Ishikawa (cell line): Measurements from ENCODE around the gene PRPF19.

Experiments
- CEBPB ChIP-seq: IDR thresholded peaks from 2 replicates; pipeline ENCODE4 v1.6.1; 2012
- CREB1 ChIP-seq: IDR thresholded peaks from 2 replicates; pipeline ENCODE4 v1.6.1; 2012; ENCODE audit warnings: low read depth
- EGR1 ChIP-seq: IDR thresholded peaks from 2 replicates; pipeline ENCODE4 v1.6.1; 2012
- EP300 ChIP-seq: IDR thresholded peaks from 2 replicates; pipeline ENCODE4 v1.6.1; 2012; ENCODE audit warnings: borderline replicate concordance
- FOXM1 ChIP-seq: IDR thresholded peaks from 2 replicates; pipeline ENCODE4 v1.6.1; 2012; ENCODE audit warnings: low read depth, borderline replicate concordance
- NFIC ChIP-seq: IDR thresholded peaks from 2 replicates; pipeline ENCODE4 v1.6.1; 2012
- RAD21 ChIP-seq: IDR thresholded peaks from 2 replicates; pipeline ENCODE4 v1.6.1; 2012; ENCODE audit warnings: low read depth
- TAF1 ChIP-seq: IDR thresholded peaks from 2 replicates; pipeline ENCODE4 v1.6.1; 2012; ENCODE audit warnings: low read depth, mild to moderate bottlenecking
- TCF12 ChIP-seq: IDR thresholded peaks from 2 replicates; pipeline ENCODE4 v1.6.1; 2012; ENCODE audit warnings: low read depth
- TEAD4 ChIP-seq: IDR thresholded peaks from 2 replicates; pipeline ENCODE4 v1.6.1; 2012
- YY1 ChIP-seq: IDR thresholded peaks from 2 replicates; pipeline ENCODE4 v1.6.1; 2012; ENCODE audit warnings: low read depth
- ZBTB7A ChIP-seq: IDR thresholded peaks from 2 replicates; pipeline ENCODE4 v1.6.1; 2012; ENCODE audit warnings: low read depth
- TF ChIP-seq, protein P1 (sequence below): IDR thresholded peaks from 2 replicates; pipeline ENCODE4 v1.6.1; 2012
- TF ChIP-seq, protein P2 (sequence below): IDR thresholded peaks from 2 replicates; pipeline ENCODE4 v1.6.1; 2012
- TF ChIP-seq, protein P3 (sequence below): IDR thresholded peaks from 2 replicates; pipeline ENCODE4 v1.6.1; 2012; ENCODE audit warnings: low read depth, mild to moderate bottlenecking

PRPF19 gene

DNA sequence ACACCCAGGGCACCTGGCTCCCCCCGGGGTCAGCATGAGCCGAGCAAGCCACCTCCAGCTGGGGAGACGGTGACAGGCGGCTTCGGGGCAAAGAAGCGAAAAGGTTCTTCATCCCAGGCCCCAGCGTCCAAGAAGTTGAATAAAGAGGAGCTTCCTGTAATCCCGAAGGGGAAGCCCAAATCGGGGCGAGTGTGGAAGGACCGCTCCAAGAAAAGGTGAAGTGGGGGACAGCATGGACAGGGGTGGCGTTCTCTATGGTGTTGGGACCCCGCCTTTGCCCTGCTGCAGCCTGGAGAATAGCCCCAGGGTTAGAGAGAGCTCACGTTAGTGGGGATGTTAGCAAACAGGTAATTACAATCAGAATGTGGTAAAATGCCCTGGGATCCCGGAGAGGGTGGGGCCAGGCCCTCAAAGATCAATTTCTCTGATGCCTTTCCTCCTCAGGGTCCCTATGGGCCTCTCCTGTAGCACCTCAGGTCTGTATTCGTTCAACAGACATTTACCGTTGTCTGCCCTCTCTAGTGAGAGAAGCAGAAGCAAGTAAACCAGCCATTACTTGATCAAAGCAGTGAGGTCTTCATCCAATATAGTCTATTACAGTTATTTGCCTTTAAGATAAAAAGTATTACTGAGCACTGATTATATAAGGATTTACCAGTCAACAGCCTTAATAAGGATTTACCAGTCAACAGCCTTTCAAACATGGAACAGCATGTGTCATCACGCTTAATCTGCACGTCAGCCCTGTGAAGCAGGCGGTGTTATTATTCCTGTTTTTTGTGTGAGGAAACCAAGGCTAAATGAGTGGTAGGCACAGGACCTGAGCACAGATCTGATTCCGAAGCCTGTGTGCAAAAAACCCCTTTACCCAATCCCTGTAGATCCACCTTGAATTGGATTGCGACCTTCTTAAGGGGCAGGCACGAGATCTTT lies 63.5 kb downstream of the PRPF19 start:
- TF ChIP-seq, protein P1, sequence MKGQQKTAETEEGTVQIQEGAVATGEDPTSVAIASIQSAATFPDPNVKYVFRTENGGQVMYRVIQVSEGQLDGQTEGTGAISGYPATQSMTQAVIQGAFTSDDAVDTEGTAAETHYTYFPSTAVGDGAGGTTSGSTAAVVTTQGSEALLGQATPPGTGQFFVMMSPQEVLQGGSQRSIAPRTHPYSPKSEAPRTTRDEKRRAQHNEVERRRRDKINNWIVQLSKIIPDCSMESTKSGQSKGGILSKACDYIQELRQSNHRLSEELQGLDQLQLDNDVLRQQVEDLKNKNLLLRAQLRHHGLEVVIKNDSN, result no peak
- TF ChIP-seq, protein P2, sequence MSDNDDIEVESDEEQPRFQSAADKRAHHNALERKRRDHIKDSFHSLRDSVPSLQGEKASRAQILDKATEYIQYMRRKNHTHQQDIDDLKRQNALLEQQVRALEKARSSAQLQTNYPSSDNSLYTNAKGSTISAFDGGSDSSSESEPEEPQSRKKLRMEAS, result no peak
- no peak for TF ChIP-seq YY1

DNA sequence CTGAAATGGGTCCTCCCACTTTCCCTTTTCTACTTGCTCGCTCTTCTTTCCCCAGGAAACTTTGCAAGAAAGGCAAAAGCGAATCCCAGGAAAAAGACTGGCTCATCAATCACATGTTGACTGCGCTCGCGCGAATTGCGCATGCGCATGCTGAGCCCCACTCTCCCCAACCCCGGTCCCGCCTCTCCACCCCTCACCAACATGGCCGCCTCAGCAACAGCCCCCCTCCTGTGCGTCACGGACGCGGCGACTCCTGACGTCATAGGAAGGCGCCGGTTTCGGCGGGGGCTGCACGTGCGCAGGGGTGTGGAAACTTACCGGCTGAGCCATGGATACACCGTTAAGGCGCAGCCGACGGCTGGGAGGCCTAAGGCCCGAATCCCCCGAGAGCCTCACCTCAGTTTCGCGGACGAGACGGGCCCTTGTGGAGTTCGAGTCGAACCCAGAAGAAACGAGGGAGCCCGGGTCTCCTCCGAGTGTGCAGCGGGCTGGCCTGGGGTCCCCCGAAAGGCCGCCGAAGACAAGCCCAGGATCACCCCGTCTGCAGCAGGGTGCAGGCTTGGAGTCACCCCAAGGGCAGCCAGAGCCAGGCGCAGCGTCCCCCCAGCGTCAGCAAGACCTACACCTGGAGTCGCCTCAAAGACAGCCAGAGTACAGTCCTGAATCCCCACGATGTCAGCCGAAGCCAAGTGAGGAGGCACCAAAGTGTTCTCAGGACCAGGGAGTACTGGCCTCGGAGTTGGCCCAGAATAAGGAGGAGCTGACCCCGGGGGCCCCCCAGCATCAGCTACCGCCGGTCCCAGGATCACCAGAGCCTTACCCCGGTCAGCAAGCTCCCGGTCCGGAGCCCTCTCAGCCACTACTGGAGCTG lies 64.4 kb downstream of the PRPF19 start, which contains the start of gene CCDC86:
TSS of gene CCDC86 (plus strand) at position 317 of the 871 bp plus-strand sequence. CDS start at position 329, 12 bp downstream.
- TF ChIP-seq, protein P3, sequence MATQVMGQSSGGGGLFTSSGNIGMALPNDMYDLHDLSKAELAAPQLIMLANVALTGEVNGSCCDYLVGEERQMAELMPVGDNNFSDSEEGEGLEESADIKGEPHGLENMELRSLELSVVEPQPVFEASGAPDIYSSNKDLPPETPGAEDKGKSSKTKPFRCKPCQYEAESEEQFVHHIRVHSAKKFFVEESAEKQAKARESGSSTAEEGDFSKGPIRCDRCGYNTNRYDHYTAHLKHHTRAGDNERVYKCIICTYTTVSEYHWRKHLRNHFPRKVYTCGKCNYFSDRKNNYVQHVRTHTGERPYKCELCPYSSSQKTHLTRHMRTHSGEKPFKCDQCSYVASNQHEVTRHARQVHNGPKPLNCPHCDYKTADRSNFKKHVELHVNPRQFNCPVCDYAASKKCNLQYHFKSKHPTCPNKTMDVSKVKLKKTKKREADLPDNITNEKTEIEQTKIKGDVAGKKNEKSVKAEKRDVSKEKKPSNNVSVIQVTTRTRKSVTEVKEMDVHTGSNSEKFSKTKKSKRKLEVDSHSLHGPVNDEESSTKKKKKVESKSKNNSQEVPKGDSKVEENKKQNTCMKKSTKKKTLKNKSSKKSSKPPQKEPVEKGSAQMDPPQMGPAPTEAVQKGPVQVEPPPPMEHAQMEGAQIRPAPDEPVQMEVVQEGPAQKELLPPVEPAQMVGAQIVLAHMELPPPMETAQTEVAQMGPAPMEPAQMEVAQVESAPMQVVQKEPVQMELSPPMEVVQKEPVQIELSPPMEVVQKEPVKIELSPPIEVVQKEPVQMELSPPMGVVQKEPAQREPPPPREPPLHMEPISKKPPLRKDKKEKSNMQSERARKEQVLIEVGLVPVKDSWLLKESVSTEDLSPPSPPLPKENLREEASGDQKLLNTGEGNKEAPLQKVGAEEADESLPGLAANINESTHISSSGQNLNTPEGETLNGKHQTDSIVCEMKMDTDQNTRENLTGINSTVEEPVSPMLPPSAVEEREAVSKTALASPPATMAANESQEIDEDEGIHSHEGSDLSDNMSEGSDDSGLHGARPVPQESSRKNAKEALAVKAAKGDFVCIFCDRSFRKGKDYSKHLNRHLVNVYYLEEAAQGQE, result no peak
- TF ChIP-seq EGR1, result no peak
- no peak for TF ChIP-seq FOXM1
- TF ChIP-seq ZBTB7A, result peak; percentile 55; the same call in 1 of the 2 replicates
- TF ChIP-seq CREB1, result peak; percentile 100
- TF ChIP-seq, protein P2, result peak; percentile 100
- no peak for TF ChIP-seq NFIC
- TF ChIP-seq EP300, result peak; percentile 42; the same call in 1 of the 2 replicates
- TF ChIP-seq CEBPB, result no peak
- no peak for TF ChIP-seq TEAD4
- TF ChIP-seq TCF12, result peak; percentile 71
- TF ChIP-seq, protein P1, result peak; percentile 82
- TF ChIP-seq RAD21, result no peak
- TF ChIP-seq TAF1, result peak; percentile 82
- peak; percentile 98 for TF ChIP-seq YY1
